WTC11 (cell line): ENCODE data around the gene CSTPP1.

Experiments
- ATF3 ChIP-seq: sonication (generic); formaldehyde crosslinking; conservative IDR thresholded peaks from 2 replicates; pipeline ENCODE4 v1.8.1; 2022; ENCODE audit warnings: mild to moderate bottlenecking, missing genetic modification reagents
- CREB1 ChIP-seq: sonication (generic); formaldehyde crosslinking; IDR thresholded peaks from 2 replicates; pipeline ENCODE4 v1.8.0; 2023; ENCODE audit warnings: mild to moderate bottlenecking, missing genetic modification reagents
- CREM ChIP-seq: sonication (generic); formaldehyde crosslinking; IDR thresholded peaks from 2 replicates; pipeline ENCODE4 v1.8.1; 2022; ENCODE audit warnings: mild to moderate bottlenecking, missing genetic modification reagents, moderate library complexity
- CTCF ChIP-seq: fragments of 200-600 bp; IDR thresholded peaks from 2 replicates; pipeline ENCODE4 v1.8.0; 2022; ENCODE audit warnings: antibody characterized with exemption
- IRF2 ChIP-seq: sonication (generic); formaldehyde crosslinking; IDR thresholded peaks from 2 replicates; pipeline ENCODE4 v1.8.0; 2022; ENCODE audit warnings: low read depth, missing genetic modification reagents, borderline replicate concordance
- MAX ChIP-seq: sonication (generic); formaldehyde crosslinking; IDR thresholded peaks from 2 replicates; pipeline ENCODE4 v1.8.0; 2022; ENCODE audit warnings: mild to moderate bottlenecking, missing genetic modification reagents
- NR3C1 ChIP-seq: sonication (generic); formaldehyde crosslinking; conservative IDR thresholded peaks from 2 replicates; pipeline ENCODE4 v1.8.1; 2023; ENCODE audit warnings: low read depth, mild to moderate bottlenecking, missing genetic modification reagents
- RELA ChIP-seq: sonication (generic); formaldehyde crosslinking; IDR thresholded peaks from 2 replicates; pipeline ENCODE4 v1.8.1; 2022; ENCODE audit warnings: missing genetic modification reagents, mild to moderate bottlenecking, borderline replicate concordance

- TF ChIP-seq CTCF (no peak), RELA (CRISPR knock-in tag) (no peak), ATF3 (CRISPR knock-in tag) (no peak), CREB1 (CRISPR knock-in tag) (no peak), NR3C1 (CRISPR knock-in tag) (no peak), IRF2 (no peak), CREM (no peak), MAX (peak; percentile 47; the same call in 1 of the 2 replicates)
Measured at GRCh38 chr11:46916286-46917108, 20.1 kb upstream of the CSTPP1 start.
